Measurements from ENCODE around the gene COG3. TPM values are rescaled to one million over a fixed set of nuclear protein-coding genes. Genes with fewer than 3 reads are reported as not detected.

COG3 gene
- total and polyA plus RNA-seq, 12 donors, result 9.9 to 18.0 (median 15.4) TPM

DNA sequence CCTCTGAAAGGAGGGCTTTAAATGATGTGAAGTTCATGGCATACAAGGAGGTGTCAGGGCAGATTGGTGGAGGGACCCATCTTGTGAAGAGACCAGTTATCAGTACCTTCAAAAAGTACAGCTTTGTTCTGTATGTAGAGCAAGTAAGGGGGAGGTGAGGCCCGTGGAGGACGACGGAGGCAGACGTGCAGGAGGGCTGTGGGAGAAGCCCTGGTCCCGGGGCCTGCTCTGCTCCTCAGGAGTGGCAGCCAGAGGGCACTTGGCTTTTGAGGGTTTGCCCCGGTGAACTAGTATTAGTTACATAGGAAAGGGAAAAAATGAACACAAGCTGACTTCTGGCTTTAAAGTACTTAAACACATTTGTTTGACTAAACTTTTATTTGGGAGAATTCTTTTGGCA lies 42.1 kb downstream of the COG3 start:
- no peak for TF ChIP-seq CTCF (IDR thresholded peaks at IDR 0.05)
- WGBS, 2 donors, result 74 to 84% methylated on average over 6 of the region's 6 CpGs
- Histone ChIP-seq H3K36me3 (peaks cover 0 to 99% (median 66%) of the 10 kb centered on the region in 9 donors), H3K27me3 (no peaks in the 10 kb centered on the region), H3K4me3 (no peak overlapping the region), H3K27ac (no peak overlapping the region), H3K4me1 (peaks cover 0 to 5% (median 0%) of the 10 kb centered on the region in 9 donors), H3K9me3 (no peaks in the 10 kb centered on the region)
- intact Hi-C loops (cut with DNase I), result no loop called here
- no peak for DNase-seq
- no peak for ATAC-seq

- no peaks in the 10 kb centered on the region for H3K27me3 ChIP-seq
- peaks cover 0 to 96% (median 62%) of the 10 kb centered on the region in 9 donors for H3K36me3 ChIP-seq
- DNase-seq, result no peak
- TF ChIP-seq CTCF (IDR thresholded peaks at IDR 0.05), result no peak
- H3K4me3 ChIP-seq, result no peak overlapping the region
- H3K27ac ChIP-seq, result no peak overlapping the region
- peaks cover 0 to 8% (median 0%) of the 10 kb centered on the region in 9 donors for H3K4me1 ChIP-seq
- WGBS, 2 donors, result 78 to 83% methylated on average over 7 of the region's 7 CpGs
- H3K9me3 ChIP-seq, result no peaks in the 10 kb centered on the region
- intact Hi-C loops (cut with DNase I), result no loop called here
- ATAC-seq, result no peak
Observed at GRCh38 chr13:45508776-45509175, 44.0 kb downstream of the COG3 start.

DNA sequence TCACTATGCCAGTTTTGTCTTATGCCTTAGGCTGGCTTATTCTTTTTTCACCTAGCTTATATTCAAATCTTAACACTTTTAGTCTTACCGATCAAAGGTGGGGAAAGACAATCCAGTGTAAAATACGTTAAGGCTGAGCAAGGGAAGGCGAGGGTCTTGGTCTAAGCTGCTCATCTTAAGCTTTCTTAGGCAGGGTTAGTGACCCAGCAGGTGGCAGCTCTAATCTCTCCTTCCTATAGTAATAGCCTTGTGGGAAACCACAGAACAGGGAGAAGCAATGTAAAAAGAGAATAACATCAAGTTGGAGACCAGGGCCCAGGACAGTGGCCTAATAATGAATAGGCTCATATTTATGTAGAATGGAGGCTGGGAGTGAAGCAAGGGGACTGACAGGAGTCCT lies 45.9 kb downstream of the COG3 start:
- no peak for DNase-seq
- intact Hi-C loops (cut with DNase I), result loop anchor here in 2 of 10 donors (5.0 to 10.0 kb wide), 2 partner anchors 652 to 654 kb away; no protein-coding TSS in a partner anchor
- Histone ChIP-seq H3K4me3 (no peak overlapping the region), H3K27me3 (no peaks in the 10 kb centered on the region), H3K27ac (no peak overlapping the region), H3K9me3 (no peaks in the 10 kb centered on the region), H3K36me3 (peaks cover 0 to 96% (median 62%) of the 10 kb centered on the region in 9 donors), H3K4me1 (peaks cover 0 to 8% (median 0%) of the 10 kb centered on the region in 9 donors)
- 91 to 95% methylated on average over 3 of the region's 3 CpGs for WGBS, 2 donors
- TF ChIP-seq CTCF (IDR thresholded peaks at IDR 0.05), result no peak
- no peak for ATAC-seq

GRCh38 chr13:45511310-45512097 lies 46.8 kb downstream of the COG3 start:
- DNase-seq (peak in 1 of 2 donors; percentile 25), ATAC-seq (peak in 7 of 8 donors; percentile 52 to 72 (median 66))
- Histone ChIP-seq H3K36me3 (peaks cover 0 to 96% (median 64%) of the 10 kb centered on the region in 9 donors), H3K4me3 (no peak overlapping the region), H3K27ac (peak overlapping the region in 1 of 10 donors; percentile 21), H3K4me1 (peaks cover 0 to 8% (median 0%) of the 10 kb centered on the region in 9 donors), H3K9me3 (no peaks in the 10 kb centered on the region), H3K27me3 (no peaks in the 10 kb centered on the region)
- TF ChIP-seq CTCF (IDR thresholded peaks at IDR 0.05), result peak; percentile 75 to 93 (median 89)
- WGBS, 2 donors, result 65 to 68% methylated on average over 3 of the region's 3 CpGs
- intact Hi-C loops (cut with DNase I), result loop anchor here in 2 of 10 donors (5.0 to 10.0 kb wide), 2 partner anchors 651 to 653 kb away; no protein-coding TSS in a partner anchor
